HTERT RPE-1 (cell line): ENCODE results near the gene CREBBP.

Experiments
- in situ Hi-C: fragments of 300-500 bp; cut with MboI; formaldehyde crosslinking; loops from 4 replicates; pipeline ENCODE4 v1.14.3; 2020; ENCODE audit warnings: low sequenced_read_pairs

The CREBBP gene

DNA sequence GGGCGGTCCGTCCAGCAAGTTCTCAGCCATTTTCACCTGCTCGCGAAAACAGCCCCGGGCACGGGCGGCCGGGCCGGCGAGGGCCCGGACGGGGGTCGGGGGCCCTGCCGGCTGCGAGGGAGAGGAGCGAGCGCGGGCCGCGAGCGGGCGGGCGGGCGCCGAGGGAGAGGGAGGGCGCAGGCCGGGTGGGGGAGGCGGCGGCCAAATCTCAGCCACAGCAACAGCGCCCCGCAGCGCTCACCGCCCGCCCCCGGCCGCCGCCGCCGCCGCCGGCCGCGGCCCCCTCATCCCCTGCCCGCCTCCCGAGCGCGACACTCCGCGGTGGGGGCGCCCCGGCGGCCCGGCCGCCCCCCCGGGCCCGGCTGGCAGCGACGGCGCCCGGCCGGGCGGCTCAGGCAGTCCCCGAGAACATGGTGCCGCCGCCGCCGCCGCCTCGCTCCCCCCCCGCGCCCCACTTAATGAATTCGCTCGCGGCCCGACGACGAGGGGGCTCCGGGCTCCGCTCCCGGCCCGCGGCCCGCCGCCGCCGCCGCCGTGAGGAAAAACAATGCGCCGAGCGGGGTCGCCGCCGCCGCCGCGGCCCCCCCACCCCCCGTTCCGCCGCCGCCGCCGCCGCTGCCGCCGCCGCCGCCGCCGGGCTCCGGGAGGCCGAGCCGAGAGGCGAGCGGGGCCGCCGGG lies 487 bp downstream of the CREBBP start:
- in situ Hi-C loops, result no loop called here

DNA sequence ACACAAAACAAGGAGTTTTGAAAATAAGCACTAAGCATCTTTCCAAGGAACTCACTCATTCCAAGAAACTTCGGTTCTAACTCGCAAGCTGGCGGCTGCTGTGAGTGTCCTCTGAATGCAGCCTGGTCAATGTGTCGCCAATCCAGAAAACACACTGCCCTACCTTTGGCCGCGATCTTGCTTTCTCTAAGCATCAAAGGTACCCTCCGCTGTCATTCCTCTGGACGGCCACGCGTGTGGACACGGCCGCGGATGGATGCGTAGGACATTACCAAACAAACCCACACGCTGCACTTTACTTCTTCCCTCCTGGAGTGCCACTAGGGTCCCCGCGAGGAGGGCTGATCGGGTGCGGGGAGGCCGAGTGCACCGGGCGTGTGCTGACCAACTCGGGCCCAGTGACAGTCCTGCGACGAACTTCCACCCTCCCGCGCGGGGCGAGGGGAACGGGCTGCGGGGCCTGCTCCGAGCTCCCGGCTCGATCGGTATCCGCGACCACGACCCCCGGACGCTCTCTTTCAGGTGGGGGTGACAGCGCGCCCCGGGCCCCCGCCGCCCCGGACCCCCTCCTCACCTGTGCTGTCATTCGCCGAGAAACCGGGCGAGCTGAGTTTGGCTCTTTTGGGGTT lies 1.1 kb downstream of the CREBBP start:
- in situ Hi-C loops, result no loop called here

- in situ Hi-C loops, result no loop called here
Measured at GRCh38 chr16:3878610-3879009, 1.9 kb downstream of the CREBBP start.

- in situ Hi-C loops, result no loop called here
Measured at GRCh38 chr16:3876695-3877094, 3.8 kb downstream of the CREBBP start.

GRCh38 chr16:3876160-3876559 lies 4.4 kb downstream of the CREBBP start:
- in situ Hi-C loops, result no loop called here

GRCh38 chr16:3874794-3875692 lies 5.5 kb downstream of the CREBBP start:
- in situ Hi-C loops, result no loop called here

DNA sequence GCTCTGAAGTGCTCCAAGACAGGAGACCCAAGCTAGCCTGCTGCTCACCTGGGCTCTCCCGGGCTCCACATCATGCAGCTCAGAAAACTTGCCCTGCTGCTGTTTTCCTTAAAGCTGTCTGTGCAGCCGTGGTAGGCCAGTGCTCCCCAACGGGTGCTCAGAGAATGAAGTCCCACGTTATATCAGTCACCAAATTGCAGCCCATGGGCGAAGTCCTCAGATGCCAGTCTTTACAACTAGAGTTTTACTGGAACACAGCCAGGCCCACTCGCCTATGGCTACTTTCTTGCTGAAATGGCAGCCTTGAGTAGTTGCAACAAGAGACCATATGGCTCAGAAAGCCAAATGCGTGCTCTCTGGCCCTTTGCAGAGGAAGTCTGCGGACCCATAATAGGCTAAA lies 6.3 kb downstream of the CREBBP start:
- in situ Hi-C loops, result no loop called here

DNA sequence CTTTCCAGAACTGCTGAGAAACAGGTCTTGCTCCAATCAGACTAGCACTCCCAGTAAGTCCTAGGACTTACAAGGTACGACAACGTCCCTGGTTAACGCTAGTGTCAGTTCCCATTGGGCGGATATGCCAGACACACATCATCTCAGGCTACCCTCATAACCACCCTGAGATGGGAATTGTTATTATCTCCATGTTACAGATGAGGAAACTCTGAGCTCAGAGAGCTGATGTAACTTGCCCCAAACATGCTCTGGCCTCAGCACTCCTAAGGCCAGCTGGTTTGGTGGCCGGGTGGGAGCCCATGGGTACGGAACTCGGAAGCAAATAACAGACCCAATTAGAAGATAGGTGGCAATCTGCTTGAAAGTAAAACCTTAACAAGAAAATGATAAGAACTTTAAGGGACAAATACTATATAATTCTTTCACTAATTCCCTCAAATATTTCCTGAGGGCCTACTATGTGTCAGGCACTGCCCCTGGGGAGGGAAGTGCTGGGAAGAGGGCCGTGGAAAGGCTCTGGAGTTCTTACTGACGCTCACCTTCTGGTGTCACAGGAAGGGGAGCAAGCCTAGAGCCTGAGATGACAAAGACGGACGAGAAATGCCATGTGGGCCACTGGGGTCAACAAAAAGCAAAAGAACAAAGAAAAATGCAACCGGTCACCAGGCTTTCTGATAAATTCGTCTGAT lies 6.9 kb downstream of the CREBBP start:
- in situ Hi-C loops, result no loop called here

DNA sequence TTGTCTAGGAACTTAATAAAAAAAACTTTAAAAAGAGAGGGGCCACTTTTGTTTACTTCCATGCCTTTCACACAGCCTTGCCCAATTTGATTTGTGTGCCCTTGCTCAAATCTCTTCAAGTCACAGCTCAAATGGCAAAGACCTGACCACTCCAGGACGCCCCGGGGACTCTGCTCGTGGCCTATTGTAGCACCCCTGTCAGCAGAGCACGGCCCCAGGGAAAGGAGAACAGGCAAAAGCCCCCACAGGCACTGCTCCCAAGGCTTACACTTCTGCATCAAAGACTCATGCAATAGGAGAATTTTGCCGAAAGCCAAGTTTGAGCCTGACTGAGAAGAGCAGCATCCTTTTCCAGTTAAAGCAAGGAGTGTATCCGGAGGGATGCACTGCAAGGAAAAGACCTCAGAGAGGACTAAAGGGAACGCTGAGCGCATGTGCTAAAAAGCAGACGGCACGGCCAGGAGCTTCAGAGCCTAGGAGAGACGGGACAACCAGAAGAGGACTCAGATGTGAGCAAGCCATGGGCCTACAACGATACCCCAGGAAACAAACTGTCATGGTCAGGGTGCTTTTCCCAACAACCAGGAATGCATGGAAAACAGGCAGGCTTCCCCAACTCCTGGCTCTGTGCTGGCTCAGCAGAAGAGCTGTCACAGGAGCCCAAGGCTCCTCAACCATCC lies 8.2 kb downstream of the CREBBP start:
- in situ Hi-C loops, result no loop called here

- in situ Hi-C loops, result no loop called here
Measured at GRCh38 chr16:3868967-3869366, 11.5 kb downstream of the CREBBP start.

DNA sequence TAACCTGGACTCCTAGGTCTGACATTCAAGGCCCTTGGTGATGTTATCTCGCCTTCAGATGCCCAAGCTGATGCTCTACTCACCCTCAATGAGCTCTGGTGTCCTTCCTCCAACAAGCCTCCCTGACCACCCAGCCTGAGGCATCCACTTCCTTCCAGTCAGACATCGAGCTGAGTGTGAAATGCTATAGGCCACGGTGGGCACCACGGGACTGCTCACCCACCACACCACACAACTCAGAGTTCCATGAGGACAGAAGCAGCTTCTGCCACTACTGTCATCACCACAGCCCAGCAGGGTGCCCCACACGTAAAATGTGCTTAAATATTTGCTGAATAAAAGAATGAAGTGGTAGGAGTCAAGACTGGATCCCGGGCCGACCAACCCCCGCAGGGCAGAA lies 12.0 kb downstream of the CREBBP start:
- in situ Hi-C loops, result no loop called here

DNA sequence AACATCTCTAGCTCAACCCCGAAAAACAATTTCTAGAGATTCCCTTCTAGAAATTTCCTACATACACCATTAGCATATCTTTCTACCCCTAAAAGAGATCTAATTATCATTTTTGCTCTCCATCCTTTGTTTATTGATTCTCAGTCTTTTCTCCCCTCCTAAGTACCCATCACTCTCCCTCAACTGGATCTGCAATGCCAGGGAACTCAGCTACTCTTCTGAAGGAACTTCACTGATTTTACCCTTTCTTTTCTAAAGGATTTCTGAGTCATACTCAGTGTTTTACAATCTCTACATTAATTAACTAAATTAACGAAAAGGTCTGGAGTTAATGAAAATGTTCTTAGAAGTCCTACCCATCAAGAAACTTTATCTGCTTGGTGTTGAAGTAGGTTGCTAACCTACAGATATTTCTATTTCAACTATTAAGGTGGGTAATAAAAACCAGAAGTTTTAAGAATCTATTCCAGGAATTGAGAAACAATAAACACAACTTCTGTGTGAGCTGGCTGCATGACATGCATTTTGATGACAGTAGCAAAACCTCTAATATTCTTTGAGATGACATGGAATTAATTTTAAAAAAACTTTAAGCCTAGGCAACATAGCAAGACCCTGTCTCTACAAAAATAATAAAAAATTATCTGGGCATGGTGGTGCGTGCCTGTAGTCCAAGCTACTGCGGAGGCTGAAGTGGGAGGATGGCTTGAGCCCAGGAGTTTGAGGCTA lies 13.6 kb downstream of the CREBBP start:
- in situ Hi-C loops, result no loop called here

GRCh38 chr16:3865241-3865640 lies 15.3 kb downstream of the CREBBP start:
- in situ Hi-C loops, result no loop called here

DNA sequence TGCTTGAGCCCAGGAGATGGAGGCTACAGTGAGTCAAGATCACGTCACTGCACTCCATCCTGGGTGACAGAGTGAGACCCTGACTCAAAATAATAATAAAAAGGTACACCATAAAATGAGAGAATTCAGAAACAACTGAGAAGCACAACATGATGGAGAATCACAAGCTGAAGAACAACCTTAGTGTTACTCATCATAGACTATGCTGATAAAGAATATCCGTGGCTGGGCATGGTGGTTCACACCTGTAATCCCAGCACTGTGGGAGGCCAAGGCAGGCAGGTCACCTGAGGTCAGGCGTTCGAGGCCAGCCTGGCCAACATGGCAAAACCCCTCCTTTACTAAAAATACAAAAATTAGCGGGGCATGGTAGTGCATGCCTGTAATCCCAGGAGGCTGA lies 16.0 kb downstream of the CREBBP start:
- in situ Hi-C loops, result no loop called here

DNA sequence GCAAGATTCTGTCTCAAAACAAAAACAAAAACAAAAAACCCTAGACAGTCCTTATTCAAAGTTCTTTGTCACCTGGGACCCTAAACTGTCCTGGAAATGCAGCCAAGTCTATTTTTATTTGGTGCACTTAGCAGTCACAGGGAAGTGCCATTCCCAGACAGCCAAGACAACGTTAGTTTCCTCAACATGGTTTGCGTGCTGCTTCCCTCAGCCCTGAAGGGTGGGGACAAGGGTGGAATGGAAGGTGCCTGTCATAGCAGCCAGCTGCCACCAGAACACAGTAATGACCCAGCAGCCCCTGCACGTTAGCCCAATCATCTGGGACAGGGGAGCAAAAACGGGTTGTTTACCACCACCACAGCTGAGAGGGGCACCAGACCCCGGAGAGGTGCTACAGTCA lies 16.9 kb downstream of the CREBBP start:
- in situ Hi-C loops, result no loop called here

DNA sequence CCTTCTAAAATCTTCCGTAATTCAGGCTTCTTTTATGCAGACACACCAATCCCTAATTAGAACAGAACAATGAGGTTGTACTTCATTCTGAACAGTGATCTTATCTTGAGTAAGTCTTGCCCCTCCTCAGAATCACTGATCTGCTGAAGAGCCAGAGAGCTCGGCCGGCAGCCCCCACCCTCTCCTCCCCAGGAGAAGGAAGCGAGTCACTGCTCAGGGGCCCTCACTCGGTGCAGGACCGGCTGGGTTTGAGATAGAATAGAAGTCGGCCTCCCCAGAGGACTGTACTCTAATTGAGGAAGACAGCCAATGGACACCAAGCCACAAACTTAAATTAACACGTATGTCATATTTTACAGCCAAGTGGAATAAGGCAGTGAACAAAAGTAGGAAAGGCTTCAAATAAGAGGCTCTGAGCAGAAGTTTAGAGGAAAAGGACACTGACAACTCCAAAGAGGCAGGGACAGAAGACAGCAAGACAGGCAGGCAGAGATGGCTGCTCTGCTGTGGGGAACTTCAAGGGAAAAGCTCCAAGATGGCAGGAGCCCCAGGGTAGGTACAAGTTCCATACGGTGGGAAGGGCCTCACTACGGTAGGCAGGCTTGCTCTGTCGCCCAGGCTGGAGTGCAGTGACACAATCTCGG lies 18.6 kb downstream of the CREBBP start:
- in situ Hi-C loops, result no loop called here

DNA sequence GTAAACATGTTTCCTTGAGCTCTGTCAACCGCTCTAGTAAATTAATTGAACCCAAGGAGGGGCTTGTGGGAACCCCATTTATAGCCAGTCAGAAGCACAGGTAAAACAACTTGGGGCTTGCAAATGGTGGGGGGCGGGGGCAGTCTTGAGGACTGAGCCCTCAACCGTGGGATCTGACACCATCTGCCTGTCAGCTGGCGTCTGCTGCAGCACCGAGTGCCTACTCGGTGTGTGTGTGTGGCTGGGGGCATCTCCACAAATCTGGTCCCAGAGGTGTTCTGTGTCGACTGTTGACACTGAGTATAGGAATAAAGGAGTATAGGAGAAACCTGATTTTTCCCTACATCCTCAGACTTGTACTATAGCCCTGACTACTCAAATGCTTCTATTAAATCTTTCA lies 20.6 kb downstream of the CREBBP start:
- in situ Hi-C loops, result no loop called here

DNA sequence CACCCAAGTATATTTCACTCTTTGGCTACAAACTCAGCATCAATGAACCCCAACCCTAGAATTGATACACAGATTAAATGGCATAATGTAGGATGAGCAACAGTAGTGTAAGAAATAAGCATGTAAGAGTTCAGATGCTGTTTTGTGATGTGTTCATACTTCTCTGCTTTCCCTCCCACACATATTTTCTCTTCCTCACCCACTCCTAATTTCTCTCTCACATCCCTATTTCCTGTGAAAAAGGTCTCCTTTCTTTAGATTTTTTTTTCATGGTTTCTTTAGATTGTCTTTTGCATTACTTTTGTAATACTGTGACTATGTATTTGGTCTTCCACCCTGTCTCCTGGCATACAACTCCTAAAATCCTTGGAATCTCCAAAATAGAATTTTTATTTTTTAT lies 21.7 kb downstream of the CREBBP start:
- in situ Hi-C loops, result no loop called here

DNA sequence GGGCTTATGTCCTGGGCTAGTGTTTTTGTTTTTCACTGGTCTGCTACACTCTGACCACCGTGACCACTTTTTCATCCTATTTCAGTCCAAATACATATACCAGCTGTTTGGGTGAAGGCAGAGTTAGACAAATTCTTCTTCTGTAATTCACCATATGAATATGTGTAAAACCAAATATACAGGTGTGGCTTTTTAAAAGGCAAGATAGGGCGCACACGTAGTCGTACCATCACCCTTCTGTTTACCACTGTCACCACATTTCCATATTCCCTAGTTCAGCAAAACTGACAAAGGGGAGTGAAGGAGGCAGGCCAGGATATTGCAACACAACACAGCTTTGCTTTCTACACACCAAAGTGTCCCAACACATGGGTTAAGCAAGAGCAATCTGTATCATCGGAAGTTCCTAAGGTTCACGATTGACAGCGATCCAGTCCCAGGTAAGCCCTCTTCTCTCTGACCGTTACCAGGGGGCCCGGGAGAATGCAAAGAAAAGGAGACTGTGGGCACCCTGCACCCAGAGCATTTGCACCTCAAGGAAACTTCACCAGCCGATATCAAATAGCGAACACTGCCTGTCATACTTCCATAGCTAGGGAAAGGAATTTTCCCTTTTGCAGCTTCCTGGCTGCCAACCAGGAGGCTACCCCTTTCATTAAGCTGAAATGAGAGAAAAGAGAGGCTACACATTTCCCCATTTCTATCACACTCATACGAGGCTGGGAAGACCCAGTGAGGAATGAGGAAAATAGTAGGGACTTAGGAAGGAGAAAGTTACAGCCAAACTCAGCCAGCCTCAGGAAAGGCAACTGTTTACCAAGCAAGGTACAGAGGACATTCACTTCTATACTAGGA lies 23.1 kb downstream of the CREBBP start:
- in situ Hi-C loops, result no loop called here
